GM12873 (cell line): ENCODE results near the gene STK32A.

ENCODE experiments used
- CTCF ChIP-seq: IDR thresholded peaks from 2 replicates; pipeline ENCODE4 v1.5.1; 2012; ENCODE audit warnings: low read depth, mild to moderate bottlenecking, moderate library complexity, low read length, control low read depth; ENCODE audit not compliant: insufficient read depth; ENCODE audit errors: missing control alignments

Gene STK32A

DNA sequence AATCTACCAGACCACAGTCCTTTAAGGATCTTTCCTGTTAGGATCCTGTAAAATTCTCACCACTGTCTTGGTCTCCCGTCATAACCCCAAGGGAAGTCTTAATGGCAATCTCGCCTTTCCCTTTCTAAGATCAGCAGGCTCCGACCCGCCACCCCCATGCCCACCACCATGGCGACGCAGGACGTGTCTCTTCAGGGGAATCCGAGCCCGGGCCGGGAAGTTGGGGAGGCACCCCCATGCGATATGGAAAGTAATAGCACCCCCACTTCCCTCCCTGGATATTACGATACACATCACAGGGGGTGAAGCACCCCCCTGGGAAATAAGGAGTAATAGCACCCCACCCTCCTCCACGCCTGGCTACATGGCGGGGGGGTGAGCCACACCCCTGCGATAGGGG lies 8.3 kb upstream of the STK32A start:
- TF ChIP-seq CTCF, result no peak

GRCh38 chr5:147234239-147234824 lies 494 bp upstream of the STK32A start:
- no peak for TF ChIP-seq CTCF

GRCh38 chr5:147240266-147240985 lies 5.6 kb downstream of the STK32A start:
- no peak for TF ChIP-seq CTCF

DNA sequence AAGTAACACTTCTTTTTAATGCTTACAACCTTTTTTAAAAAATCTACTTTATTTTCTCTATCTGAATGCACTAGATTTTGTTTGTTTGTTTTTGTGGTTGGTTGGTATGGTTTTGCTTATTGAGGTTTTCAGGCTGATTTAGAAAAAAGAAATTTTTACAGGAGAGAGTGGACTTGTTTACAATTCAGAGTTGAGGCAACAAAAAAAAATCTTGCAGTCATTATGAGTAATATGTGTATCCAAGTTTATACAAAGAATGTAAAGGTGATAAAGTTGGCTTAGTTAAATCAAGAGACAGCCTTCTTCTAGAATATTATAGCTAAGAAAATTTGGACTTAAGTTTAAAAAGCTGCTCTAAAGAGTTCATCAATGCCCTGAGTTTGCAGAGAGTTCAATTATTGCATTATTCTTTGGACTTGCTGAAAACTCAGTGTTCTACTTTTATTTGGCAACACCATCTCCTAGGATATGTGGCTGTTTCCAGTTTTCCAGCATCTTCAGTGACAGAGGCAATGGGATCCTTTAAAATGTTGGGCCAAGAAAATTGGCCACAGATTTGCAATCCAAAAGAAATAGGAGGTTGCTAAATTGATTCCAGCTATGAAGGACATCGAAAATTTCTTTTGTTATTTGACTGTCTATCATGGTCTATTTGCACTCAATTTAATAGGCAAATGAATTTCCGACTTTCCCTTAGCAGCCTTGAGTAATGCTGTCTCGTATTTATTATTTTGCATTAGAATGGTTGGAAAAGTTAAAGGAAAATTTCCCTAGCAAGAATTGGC lies 10.7 kb downstream of the STK32A start:
- TF ChIP-seq CTCF, result no peak

DNA sequence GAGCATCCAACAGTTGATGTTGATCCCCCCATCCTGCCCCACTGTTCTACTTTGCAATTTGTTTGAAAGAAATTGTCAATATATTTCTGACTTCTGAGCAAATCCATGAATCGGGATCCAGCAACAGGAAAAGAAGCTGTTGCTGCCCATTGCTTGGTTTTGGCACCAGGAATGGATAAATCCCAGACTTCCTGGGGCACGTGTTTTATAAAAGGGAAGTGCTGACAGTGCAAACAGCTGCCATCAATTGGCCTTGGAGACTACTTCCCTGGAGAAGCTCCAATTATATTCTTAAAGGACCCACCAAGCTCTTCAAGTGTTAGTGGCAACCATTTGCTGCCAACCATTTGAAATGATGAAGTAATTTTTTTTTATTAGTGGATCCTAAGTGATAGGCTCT lies 13.7 kb downstream of the STK32A start:
- no peak for TF ChIP-seq CTCF

- no peak for TF ChIP-seq CTCF
Measured at GRCh38 chr5:147259837-147260236, 25.0 kb downstream of the STK32A start.

- TF ChIP-seq CTCF, result no peak
Measured at GRCh38 chr5:147267082-147267832, 32.4 kb downstream of the STK32A start.
